Common myeloid progenitor, CD34-positive (primary cell): ENCODE data around the gene GSTA5.
"Not testable (repeated sequence)": the region's sequence is repeated elsewhere in the genome, so short reads cannot be mapped to it uniquely, and the experiment has no call there.

Experiments
- CTCF ChIA-PET: fragments of 350-600 bp; sonication (Branson Sonifier 250); formaldehyde crosslinking; loops from one replicate; lab custom pipeline; 2021; ENCODE audit warnings: antibody characterized with exemption; lab: Charles Lee
- POLR2A ChIA-PET: fragments of 350-600 bp; sonication (Branson Sonifier 250); formaldehyde crosslinking; loops from one replicate; lab custom pipeline; 2021; ENCODE audit warnings: antibody characterized with exemption; lab: Charles Lee
- DNase-seq, 3 donors: peaks; one replicate each; pipeline versions ENCODE4 v3.0.0 to v3.0.0-alpha.2; 2013
- H3K27ac ChIP-seq, 2 experiments: 1 replicate in 1 of 2; 2 replicates in 1 of 2; pipeline ENCODE4 v1.7.0; 2013; ENCODE audit warnings: inconsistent platforms in 2 of 2, low read length in 2 of 2, mild to moderate bottlenecking in 2 of 2, low read depth in 1 of 2, moderate library complexity in 1 of 2; ENCODE audit not compliant: severe bottlenecking in 2 of 2, insufficient read depth in 1 of 2, poor library complexity in 1 of 2
- H3K27me3 ChIP-seq, 5 experiments: replicated peaks in 2 of 5; 1 replicate in 3 of 5; 2 replicates in 2 of 5; pipeline versions ENCODE4 v1.6.1 to v1.7.0; 2013; ENCODE audit warnings: low read length in 4 of 5, mild to moderate bottlenecking in 2 of 5, moderate library complexity in 2 of 5, inconsistent platforms in 1 of 5; ENCODE audit not compliant: insufficient read depth in 5 of 5, control insufficient read depth in 4 of 5
- H3K36me3 ChIP-seq, 4 experiments: 1 replicate in 2 of 4; 2 replicates in 2 of 4; pipeline versions ENCODE4 v1.6.1 to v1.7.0; 2013; ENCODE audit warnings: low read length in 3 of 4, control low read depth in 1 of 4, mild to moderate bottlenecking in 1 of 4; ENCODE audit not compliant: control insufficient read depth in 4 of 4, insufficient read depth in 4 of 4
- H3K4me1 ChIP-seq, 4 experiments: 1 replicate in 3 of 4; 2 replicates in 1 of 4; pipeline versions ENCODE4 v1.6.1 to v1.7.1; 2013; ENCODE audit warnings: low read length in 3 of 4, mild to moderate bottlenecking in 3 of 4, control low read depth in 1 of 4, inconsistent platforms in 1 of 4, moderate library complexity in 1 of 4; ENCODE audit not compliant: control insufficient read depth in 4 of 4, insufficient read depth in 4 of 4; ENCODE audit errors: control extremely low read depth in 1 of 4
- H3K4me3 ChIP-seq, 7 experiments: 1 replicate in 4 of 7; 2 replicates in 3 of 7; pipeline versions ENCODE4 v1.5.1 to v1.7.0; 2013; ENCODE audit warnings: mild to moderate bottlenecking in 7 of 7, low read length in 6 of 7, moderate library complexity in 6 of 7, inconsistent platforms in 2 of 7, low read depth in 2 of 7, control low read depth in 1 of 7; ENCODE audit not compliant: insufficient read depth in 4 of 7, control insufficient read depth in 1 of 7; ENCODE audit errors: extremely low read depth in 1 of 7
- H3K9me3 ChIP-seq, 5 experiments: 1 replicate in 4 of 5; 2 replicates in 1 of 5; pipeline versions ENCODE4 v1.6.1 to v1.7.1; 2013; ENCODE audit warnings: low read length in 4 of 5, mild to moderate bottlenecking in 2 of 5, inconsistent platforms in 1 of 5, low read depth in 1 of 5, moderate library complexity in 1 of 5; ENCODE audit not compliant: control insufficient read depth in 4 of 5, insufficient read depth in 2 of 5; ENCODE audit errors: control extremely low read depth in 1 of 5
- WGBS: methylation state at CpG from one replicate; pipeline ENCODE4 v1.1.5; 2013; ENCODE audit not compliant: insufficient coverage; 5-methylcytosine and 5-hydroxymethylcytosine counted together

Gene GSTA5

DNA sequence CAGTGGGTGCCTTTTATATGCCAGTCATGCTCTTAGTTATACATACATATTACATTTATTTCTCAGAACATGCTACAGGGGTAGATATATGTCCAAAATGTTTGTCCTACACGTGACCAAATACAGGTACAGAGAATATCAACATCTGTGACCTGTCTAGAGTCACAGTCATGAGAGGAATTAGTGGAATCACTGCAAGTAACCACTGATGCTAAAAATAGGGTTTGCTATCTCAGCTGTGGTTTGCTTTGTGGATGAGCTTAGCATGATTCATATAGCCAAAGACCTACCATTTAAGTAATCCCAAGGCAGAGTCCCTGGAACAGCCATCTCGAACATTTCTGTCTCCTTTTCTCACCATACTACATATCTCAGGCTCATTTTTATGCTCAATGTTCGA, 36.6 kb upstream of the GSTA5 start:
- 86% methylated on average over 1 of the region's 3 CpGs for WGBS
- Histone ChIP-seq H3K4me3 (no peak overlapping the region), H3K4me1 (peaks cover 0 to 4% (median 1%) of the 10 kb centered on the region in 4 experiments), H3K27ac (no peak overlapping the region), H3K27me3 (peaks cover 0 to 3% (median 0%) of the 10 kb centered on the region in 5 experiments), H3K9me3 (no peaks in the 10 kb centered on the region), H3K36me3 (no peaks in the 10 kb centered on the region)
- CTCF ChIA-PET: interaction anchor here (1.1 kb wide), 1 partner anchor 9 kb away, joined by 3 read pairs; no protein-coding TSS in a partner anchor
- POLR2A ChIA-PET: no interaction called here
- DNase-seq: no peak

DNA sequence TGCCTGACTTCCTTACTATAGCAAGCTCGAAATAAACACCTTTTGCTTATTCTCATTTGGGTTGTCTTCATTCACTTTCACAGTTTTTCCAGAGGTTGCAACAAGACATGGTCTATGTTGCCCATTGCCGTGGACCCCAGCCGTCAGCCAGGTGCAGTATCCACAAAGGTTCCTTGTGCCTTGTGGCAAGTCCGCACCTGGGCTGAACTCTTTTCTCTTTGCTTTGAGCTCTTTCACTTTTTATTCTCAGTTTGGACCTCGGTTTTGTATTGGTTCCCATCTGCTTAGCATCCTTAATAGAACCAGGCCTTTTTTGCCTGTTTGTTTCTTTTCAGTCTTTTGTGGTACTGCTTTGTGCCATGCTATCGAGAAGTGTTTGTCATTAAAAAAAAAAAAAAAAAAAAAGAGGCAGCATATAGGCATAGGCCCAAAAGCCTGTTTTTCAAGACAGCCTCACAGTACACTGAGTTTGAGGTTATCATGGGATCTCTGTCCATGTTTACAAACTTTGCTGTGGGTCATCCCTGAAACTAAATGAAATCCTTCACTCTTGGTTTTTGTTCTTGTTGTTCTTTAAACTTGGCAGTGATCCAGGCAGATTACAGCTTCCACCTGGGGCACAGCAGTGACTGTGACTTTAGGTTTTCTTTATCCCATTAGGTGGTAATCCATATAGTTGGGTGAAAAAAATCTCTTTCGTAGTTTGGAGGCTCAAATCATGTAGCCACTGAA, 35.6 kb upstream of the GSTA5 start:
- ChIA-PET POLR2A (no interaction called here), CTCF (interaction anchor here (1.0 to 1.2 kb wide), 2 partner anchors 86 to 187 kb away, joined by 3 to 4 read pairs; no protein-coding TSS in a partner anchor)
- WGBS: 92% methylated on average over 6 of the region's 7 CpGs
- Histone ChIP-seq H3K9me3 (no peaks in the 10 kb centered on the region), H3K27me3 (peaks cover 0 to 3% (median 0%) of the 10 kb centered on the region in 5 experiments), H3K4me3 (no peak overlapping the region), H3K4me1 (no peaks in the 10 kb centered on the region), H3K36me3 (no peaks in the 10 kb centered on the region), H3K27ac (no peak overlapping the region)
- DNase-seq: no peak

DNA sequence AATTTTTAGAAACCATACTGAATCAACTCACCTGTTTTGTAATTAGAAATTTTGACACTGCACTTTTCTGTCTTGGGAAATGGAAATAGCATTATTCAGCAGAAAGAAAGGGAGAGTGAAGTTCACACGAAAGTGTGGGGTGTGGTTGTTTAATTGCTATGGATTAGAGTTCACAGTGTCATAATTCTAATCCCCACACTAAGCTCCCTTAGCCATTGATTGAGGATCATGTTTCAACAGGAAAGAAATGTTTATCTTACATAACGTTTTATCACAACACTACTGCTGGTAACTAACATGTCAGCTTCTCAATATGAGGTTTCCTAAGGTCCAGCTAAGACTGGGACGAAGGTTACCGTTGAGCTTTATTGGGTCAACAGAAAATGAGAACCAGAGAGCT, 31.4 kb upstream of the GSTA5 start:
- POLR2A ChIA-PET: no interaction called here
- DNase-seq: no peak
- H3K36me3 ChIP-seq: no peaks in the 10 kb centered on the region
- no peaks in the 10 kb centered on the region for H3K9me3 ChIP-seq
- WGBS: 100% methylated on average over 2 of the region's 4 CpGs
- peaks cover 0 to 3% (median 0%) of the 10 kb centered on the region in 5 experiments for H3K27me3 ChIP-seq
- CTCF ChIA-PET: interaction anchor here (0.9 kb wide), 1 partner anchor 12 kb away, joined by 3 read pairs; no protein-coding TSS in a partner anchor
- H3K4me3 ChIP-seq: no peak overlapping the region
- no peak overlapping the region for H3K27ac ChIP-seq
- no peaks in the 10 kb centered on the region for H3K4me1 ChIP-seq

DNA sequence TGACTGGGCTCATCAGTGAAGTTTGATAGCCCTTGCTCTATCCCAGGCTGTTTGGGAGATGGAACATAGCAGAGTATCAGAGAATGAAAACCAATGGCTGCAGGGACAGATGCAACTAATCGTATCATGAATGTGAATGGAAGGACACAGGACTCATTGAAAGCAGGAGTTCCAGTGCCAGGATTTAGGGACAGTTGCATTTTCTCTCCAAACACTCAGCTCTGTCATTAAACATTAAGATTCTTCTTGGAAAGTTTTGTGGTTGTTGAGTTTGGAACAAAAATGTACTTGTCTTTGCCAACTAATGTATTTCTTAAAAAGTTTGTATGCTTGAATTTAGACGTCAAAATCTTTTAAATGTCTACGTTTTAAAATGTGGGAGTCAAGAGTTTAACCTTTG, 31.0 kb upstream of the GSTA5 start:
- Histone ChIP-seq H3K27me3 (peaks cover 0 to 3% (median 0%) of the 10 kb centered on the region in 5 experiments), H3K27ac (no peak overlapping the region), H3K36me3 (no peaks in the 10 kb centered on the region), H3K9me3 (no peaks in the 10 kb centered on the region), H3K4me1 (no peaks in the 10 kb centered on the region), H3K4me3 (no peak overlapping the region)
- CTCF ChIA-PET: interaction anchor here (0.9 kb wide), 1 partner anchor 13 kb away, joined by 3 read pairs; no protein-coding TSS in a partner anchor
- POLR2A ChIA-PET: no interaction called here
- DNase-seq: no peak
- 88% methylated on average over 3 of the region's 3 CpGs for WGBS

DNA sequence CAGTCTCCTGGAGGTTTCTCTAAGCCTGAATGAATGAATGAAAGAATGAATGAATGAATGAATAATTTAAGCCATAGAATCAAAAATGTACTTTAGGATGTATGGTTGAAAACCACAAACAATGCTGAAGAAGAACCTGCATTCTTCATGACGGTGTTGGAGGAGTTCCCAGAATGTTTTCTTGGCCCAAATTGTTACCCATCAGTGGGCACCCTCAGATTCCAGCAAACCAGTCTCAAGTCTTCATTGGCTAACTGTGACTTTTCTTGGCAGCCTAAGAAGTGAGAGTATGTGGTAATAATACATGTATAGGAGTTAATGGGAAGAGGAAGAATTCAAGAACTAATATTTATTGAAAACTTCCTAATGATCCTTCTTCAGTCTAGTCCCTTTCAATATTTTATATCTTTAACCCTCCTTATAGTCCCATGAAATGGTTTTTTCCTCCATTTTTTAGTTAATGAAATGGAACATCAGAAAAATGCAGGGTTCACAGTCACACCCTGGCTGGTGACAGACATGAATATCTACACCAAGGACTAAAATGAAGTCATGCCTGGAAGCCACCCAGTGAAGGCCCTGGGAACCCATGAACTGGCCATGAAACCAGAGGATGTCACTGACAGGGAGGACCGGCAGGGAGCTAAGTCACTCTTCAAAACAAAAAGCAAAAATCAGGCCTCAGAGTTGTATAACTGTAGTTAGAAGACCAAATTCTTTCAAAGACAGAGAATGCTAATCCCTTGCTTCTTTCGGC, 29.9 kb upstream of the GSTA5 start:
- DNase-seq, H3K9me3 ChIP-seq, POLR2A ChIA-PET, H3K4me3 ChIP-seq, H3K27ac ChIP-seq, H3K27me3 ChIP-seq, CTCF ChIA-PET, H3K4me1 ChIP-seq, H3K36me3 ChIP-seq: not testable (repeated sequence)
- 100% methylated on average over 2 of the region's 3 CpGs for WGBS

DNA sequence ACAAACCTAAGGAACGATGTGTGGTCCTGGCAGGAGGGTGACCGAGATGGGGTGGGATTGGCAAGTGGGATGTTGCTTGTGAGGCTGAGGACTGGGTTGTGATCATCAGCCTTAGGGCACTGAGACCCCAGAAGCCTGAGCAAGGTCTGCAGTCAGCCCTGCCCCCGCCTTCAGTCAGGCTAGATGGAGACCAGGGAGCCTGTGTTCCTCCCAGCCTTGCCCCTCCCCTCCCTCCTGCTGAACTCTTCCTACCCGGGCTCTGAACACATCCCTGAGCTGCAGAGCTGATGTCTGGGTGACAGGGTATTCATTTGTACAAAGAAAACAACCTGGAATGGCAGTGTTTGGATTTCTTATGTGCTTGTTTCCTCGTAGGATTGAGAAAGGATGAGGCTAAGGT, 28.3 kb upstream of the GSTA5 start:
- DNase-seq, H3K4me1 ChIP-seq, H3K27me3 ChIP-seq, POLR2A ChIA-PET, H3K9me3 ChIP-seq, H3K27ac ChIP-seq, CTCF ChIA-PET, H3K4me3 ChIP-seq, H3K36me3 ChIP-seq: not testable (repeated sequence)
- WGBS: 93% methylated on average over 3 of the region's 5 CpGs

DNA sequence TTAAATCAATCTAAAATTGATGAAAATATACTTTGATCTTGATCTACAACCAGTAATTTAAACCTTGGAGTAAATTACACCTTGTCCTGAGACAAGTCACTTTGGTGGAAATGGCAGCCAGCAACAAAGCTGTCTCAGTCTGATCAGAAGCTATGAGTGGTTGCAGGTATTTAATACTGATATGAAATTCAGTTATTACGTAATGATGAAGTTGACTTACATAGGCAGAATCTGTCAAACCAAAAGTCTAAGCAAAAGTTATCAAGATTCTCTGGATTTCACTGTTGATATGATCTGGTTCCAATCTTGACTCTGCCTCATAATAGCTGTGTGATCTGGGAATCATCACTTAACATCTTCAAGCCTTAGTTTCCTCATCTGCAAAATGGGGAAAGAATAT, 27.6 kb upstream of the GSTA5 start:
- H3K9me3 ChIP-seq: no peaks in the 10 kb centered on the region
- no peak for DNase-seq
- H3K4me3 ChIP-seq: no peak overlapping the region
- H3K27ac ChIP-seq: no peak overlapping the region
- ChIA-PET POLR2A (no interaction called here), CTCF (interaction anchor here (0.8 kb wide), 1 partner anchor 10 kb away, joined by 3 read pairs; no protein-coding TSS in a partner anchor)
- no peaks in the 10 kb centered on the region for H3K4me1 ChIP-seq
- H3K36me3 ChIP-seq: no peaks in the 10 kb centered on the region
- no CpG with 5 or more reads among the region's 1 CpG for WGBS
- no peaks in the 10 kb centered on the region for H3K27me3 ChIP-seq
